Lower lobe of right lung (tissue), 2 donors: ENCODE measurements around the gene LRRC73. TPM values are rescaled to one million over a fixed set of nuclear protein-coding genes. Genes with fewer than 3 reads are reported as not detected.

Experiments
- ATAC-seq, 2 donors: fragments of 200-7000 bp; cut with Tn5 transposase; one replicate each; pipeline ENCODE4 v1.9.1; 2020 to 2022; ENCODE audit warnings: mild to moderate bottlenecking in 2 of 2, moderate library complexity in 2 of 2
- DNase-seq: peaks from one replicate; pipeline ENCODE4 v3.0.0-alpha.2; 2020
- H3K27ac ChIP-seq: fragments of 200-600 bp; one replicate; pipeline ENCODE4 v1.8.0; 2022
- H3K27me3 ChIP-seq: fragments of 200-600 bp; one replicate; pipeline ENCODE4 v1.8.0; 2022; ENCODE audit warnings: low read depth
- H3K36me3 ChIP-seq: fragments of 200-600 bp; one replicate; pipeline ENCODE4 v1.8.0; 2022; ENCODE audit warnings: mild to moderate bottlenecking
- H3K4me1 ChIP-seq: fragments of 200-600 bp; one replicate; pipeline ENCODE4 v1.8.0; 2022
- H3K4me3 ChIP-seq: fragments of 200-600 bp; one replicate; pipeline ENCODE4 v1.8.0; 2022; ENCODE audit warnings: mild to moderate bottlenecking
- H3K9me3 ChIP-seq: fragments of 200-600 bp; one replicate; pipeline ENCODE4 v1.8.0; 2022
- intact Hi-C: fragments of 100-400 bp; cut with DNase I; formaldehyde crosslinking; loops from one replicate; pipeline ENCODE4 v1.11.0; 2022
- total RNA-seq: library from RNA; stranded (reverse); fragmentation: NEBNext Ultra II Directional; extraction: Animal tissue kit (Norgen Biotek cat#: 25700); gene quantifications from one replicate; pipeline ENCODE4 v1.2.1, GENCODE V29; 2021
- TF ChIP-seq, protein P1 (sequence below): fragments of 200-600 bp; IDR thresholded peaks from one replicate; pipeline ENCODE4 v1.8.0; 2022; ENCODE audit warnings: antibody characterized with exemption, mild to moderate bottlenecking
- donor health status: DM: no; HTN: yes; CAD: no; lungs with severe emphysema.

Gene LRRC73
- total RNA-seq, 1 donor from 2014 or later = 1.6 TPM

DNA sequence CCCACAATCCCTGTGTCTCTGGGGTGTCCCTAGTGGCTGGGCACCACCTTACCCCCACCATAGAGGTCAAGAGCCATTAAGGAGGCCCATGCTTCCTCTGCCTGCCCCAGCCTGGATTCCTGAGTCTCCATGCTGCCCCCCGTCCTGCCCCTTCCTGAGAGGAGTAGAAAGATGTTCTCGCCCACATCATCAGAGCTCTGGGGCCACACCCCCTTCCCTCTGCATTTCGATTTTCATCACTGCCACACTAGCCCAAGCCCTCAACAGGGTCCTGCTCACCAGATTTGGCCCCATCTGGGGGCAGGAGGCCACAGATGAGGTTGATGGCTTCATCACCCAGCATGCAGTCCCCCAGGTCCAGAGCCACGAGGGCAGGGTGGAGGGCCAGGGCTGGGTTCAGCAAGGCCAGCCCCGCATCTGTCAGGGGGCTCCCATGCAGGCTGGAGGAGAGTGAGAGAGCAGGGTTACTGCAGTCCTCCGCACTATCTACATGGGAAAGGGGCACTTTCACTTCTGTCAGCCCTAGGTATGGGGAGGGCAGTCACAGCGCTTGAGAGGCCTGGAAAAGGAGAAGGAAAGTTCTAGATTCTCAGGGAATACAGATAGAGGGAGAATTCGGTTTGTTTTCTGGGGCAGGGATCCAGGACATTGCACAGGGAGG is 1.5 kb downstream of the LRRC73 start:
- Histone ChIP-seq H3K36me3 (peaks cover 48% of the 10 kb centered on the region), H3K27me3 (peaks cover 17% of the 10 kb centered on the region), H3K9me3 (no peaks in the 10 kb centered on the region), H3K4me1 (peaks cover 22% of the 10 kb centered on the region), H3K27ac (no peak overlapping the region), H3K4me3 (peak overlapping the region; percentile 83)
- DNase-seq (no peak), ATAC-seq (no peak)
- intact Hi-C loops = no loop called here
- TF ChIP-seq, protein P1, sequence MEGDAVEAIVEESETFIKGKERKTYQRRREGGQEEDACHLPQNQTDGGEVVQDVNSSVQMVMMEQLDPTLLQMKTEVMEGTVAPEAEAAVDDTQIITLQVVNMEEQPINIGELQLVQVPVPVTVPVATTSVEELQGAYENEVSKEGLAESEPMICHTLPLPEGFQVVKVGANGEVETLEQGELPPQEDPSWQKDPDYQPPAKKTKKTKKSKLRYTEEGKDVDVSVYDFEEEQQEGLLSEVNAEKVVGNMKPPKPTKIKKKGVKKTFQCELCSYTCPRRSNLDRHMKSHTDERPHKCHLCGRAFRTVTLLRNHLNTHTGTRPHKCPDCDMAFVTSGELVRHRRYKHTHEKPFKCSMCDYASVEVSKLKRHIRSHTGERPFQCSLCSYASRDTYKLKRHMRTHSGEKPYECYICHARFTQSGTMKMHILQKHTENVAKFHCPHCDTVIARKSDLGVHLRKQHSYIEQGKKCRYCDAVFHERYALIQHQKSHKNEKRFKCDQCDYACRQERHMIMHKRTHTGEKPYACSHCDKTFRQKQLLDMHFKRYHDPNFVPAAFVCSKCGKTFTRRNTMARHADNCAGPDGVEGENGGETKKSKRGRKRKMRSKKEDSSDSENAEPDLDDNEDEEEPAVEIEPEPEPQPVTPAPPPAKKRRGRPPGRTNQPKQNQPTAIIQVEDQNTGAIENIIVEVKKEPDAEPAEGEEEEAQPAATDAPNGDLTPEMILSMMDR = no peak

DNA sequence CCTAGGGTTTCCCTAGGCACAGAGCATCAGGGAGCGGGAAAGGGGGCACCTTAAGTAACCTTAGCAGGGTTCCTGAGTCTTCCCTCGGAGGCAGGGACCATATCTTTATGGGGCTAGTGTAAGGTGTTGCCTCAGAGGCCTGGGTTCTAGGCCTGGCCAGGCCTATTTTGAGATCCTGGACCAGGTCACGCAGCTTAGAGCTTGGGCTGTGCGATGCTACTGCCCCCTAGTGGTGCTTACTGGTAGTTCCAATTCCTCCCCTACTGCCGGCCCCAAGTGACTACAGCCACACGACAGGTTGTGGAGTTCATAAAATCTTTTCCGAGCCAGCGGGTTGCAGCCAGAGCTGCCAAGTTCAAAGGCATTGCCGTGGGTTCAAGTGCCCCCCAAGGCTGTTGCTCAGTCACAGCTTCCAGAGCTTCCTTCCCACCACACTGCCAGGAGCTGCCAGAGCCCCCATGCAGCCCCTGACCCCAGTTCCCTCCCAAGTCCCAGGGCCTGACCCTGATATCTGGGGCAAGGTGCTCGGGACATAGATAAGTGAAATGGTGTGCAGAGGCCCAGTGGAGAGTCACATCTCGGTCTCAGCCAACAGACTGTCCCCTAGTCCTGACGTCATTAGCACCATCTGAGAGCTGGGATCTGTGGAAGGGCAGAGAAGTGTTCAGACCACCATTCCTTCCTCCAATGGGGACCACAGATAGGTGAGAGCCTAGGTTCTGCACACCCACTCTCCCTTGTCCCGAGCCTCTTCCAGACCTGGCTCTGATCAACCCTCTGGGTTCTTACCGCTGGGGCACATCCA is 3.3 kb downstream of the LRRC73 start:
- TF ChIP-seq, protein P1 = peak; percentile 97
- Histone ChIP-seq H3K27me3 (peaks cover 17% of the 10 kb centered on the region), H3K27ac (no peak overlapping the region), H3K4me1 (peaks cover 20% of the 10 kb centered on the region), H3K9me3 (no peaks in the 10 kb centered on the region), H3K4me3 (no peak overlapping the region), H3K36me3 (peaks cover 47% of the 10 kb centered on the region)
- DNase-seq = peak; percentile 77
- ATAC-seq = peak; percentile 69 to 75
- intact Hi-C loops = no loop called here

DNA sequence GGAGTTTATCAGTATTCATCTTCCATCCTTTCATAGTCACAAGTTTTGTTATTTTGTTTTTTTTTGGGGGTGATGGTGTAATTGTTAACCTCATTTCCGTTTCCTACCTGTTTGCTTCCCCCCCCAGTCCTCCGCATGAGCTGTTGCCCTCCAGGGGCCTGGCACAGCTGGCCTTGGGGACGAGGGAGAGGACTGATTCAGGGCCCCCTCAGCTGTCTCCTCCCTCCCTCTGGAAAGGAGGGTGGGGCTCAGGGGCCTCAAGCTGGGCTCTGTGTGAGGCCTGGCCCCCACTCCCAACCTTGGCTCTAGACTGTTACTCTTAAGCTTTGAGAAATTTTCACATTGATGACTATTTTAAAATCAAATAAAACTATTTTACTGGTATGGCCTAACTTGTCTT is 4.0 kb downstream of the LRRC73 start:
- peaks cover 17% of the 10 kb centered on the region for H3K27me3 ChIP-seq
- H3K4me3 ChIP-seq = no peak overlapping the region
- H3K36me3 ChIP-seq = peaks cover 43% of the 10 kb centered on the region
- intact Hi-C loops = no loop called here
- no peak for DNase-seq
- no peaks in the 10 kb centered on the region for H3K9me3 ChIP-seq
- no peak for ATAC-seq
- TF ChIP-seq, protein P1 = no peak
- peaks cover 20% of the 10 kb centered on the region for H3K4me1 ChIP-seq
- no peak overlapping the region for H3K27ac ChIP-seq

DNA sequence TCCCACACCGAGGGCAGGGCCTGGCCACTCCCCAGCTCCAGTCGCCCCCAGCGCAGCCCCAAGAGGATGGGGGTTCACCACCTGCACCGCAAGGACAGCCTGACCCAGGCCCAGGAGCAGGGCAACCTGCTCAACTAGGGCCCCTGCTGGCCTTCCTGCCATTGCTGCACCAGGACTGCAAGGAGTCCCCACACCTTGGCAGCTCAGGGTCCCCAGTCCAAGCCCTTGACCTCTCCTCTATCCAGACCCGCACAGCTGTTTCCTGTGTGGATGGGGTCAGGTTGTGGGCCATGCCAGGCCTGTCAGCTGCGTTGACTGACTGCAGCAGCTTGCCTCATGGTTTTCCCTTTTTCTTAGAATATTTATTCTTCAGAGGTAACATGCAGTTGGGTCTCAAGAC is 4.4 kb downstream of the LRRC73 start:
- H3K36me3 ChIP-seq = peaks cover 43% of the 10 kb centered on the region
- no peak for ATAC-seq

DNA sequence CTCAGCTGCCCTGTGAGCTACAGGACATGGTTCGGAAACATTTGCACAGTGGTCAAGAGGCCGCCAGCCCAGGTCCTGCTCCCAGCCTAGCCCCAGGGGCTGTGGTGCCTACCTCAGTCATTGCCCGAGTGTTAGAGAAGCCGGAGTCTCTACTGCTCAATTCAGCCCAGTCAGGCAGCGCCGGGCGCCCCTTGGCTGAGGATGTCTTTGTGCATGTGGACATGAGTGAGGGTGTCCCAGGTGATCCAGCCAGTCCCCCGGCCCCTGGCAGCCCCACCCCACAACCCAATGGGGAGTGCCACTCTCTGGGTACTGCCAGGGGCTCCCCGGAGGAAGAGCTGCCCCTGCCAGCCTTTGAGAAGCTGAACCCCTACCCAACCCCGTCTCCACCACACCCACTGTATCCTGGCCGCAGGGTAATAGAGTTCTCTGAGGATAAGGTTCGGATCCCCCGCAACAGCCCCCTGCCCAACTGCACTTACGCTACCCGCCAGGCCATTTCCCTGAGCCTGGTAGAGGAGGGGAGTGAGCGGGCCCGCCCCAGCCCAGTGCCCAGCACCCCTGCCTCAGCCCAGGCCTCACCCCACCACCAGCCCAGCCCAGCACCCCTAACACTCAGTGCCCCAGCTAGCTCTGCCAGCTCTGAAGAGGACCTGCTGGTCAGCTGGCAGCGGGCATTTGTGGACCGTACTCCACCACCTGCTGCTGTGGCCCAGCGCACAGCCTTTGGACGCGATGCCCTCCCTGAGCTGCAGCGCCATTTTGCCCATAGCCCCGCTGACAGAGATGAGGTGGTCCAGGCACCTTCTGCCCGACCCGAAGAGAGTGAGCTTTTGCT is 5.2 kb downstream of the LRRC73 start:
- no peak for ATAC-seq
- TF ChIP-seq, protein P1 = no peak

More for the DNA sequence above, 4.4 kb downstream of the LRRC73 start:
- no peaks in the 10 kb centered on the region for H3K9me3 ChIP-seq
- peaks cover 17% of the 10 kb centered on the region for H3K27me3 ChIP-seq
- peaks cover 18% of the 10 kb centered on the region for H3K4me1 ChIP-seq
- no peak overlapping the region for H3K4me3 ChIP-seq
- no peak overlapping the region for H3K27ac ChIP-seq
- DNase-seq = no peak
- intact Hi-C loops = no loop called here
- TF ChIP-seq, protein P1 = no peak

More for the DNA sequence above, 5.2 kb downstream of the LRRC73 start:
- DNase-seq = no peak
- Histone ChIP-seq H3K9me3 (no peaks in the 10 kb centered on the region), H3K36me3 (peaks cover 49% of the 10 kb centered on the region), H3K4me3 (no peak overlapping the region), H3K27ac (no peak overlapping the region), H3K27me3 (peaks cover 17% of the 10 kb centered on the region), H3K4me1 (peaks cover 18% of the 10 kb centered on the region)
- intact Hi-C loops = no loop called here
